ENCODE results near the gene ATP2C1. TPM values are rescaled to one million over a fixed set of nuclear protein-coding genes. Genes with fewer than 3 reads are reported as not detected.

The ATP2C1 gene
- total RNA-seq, 2 donors from 2014 or later = 51.0 to 51.9 TPM

- intact Hi-C loops (cut with DNase I) = no loop called here
- no peak for DNase-seq
- no peak for ATAC-seq
These were observed 39.1 kb downstream of the ATP2C1 start for GRCh38 chr3:130932979-130933378.

GRCh38 chr3:130933801-130934345, 40.0 kb downstream of the ATP2C1 start:
- no peak for DNase-seq
- no peak for ATAC-seq
- intact Hi-C loops (cut with DNase I) = no loop called here

GRCh38 chr3:130934442-130935089, 40.7 kb downstream of the ATP2C1 start:
- no peak for DNase-seq
- no peak for ATAC-seq
- intact Hi-C loops (cut with DNase I) = no loop called here

- DNase-seq = no peak
- no peak for ATAC-seq
- intact Hi-C loops (cut with DNase I) = no loop called here
These were observed 42.0 kb downstream of the ATP2C1 start for GRCh38 chr3:130935761-130936492.

GRCh38 chr3:130939753-130940152, 45.9 kb downstream of the ATP2C1 start:
- intact Hi-C loops (cut with DNase I) = no loop called here

GRCh38 chr3:130941793-130942192, 47.9 kb downstream of the ATP2C1 start:
- intact Hi-C loops (cut with DNase I) = no loop called here
- no peak for DNase-seq
- ATAC-seq = no peak

More at GRCh38 chr3:130939753-130940152, 45.9 kb downstream of the ATP2C1 start:
- ATAC-seq (peak; percentile 38 to 64), DNase-seq (no peak)

GRCh38 chr3:130946882-130947281, 53.0 kb downstream of the ATP2C1 start:
- intact Hi-C loops (cut with DNase I) = no loop called here
- ATAC-seq = no peak
- DNase-seq = no peak

- no peak for ATAC-seq
- intact Hi-C loops (cut with DNase I) = no loop called here
- DNase-seq = no peak
These were observed 54.3 kb downstream of the ATP2C1 start for GRCh38 chr3:130948001-130948773.

GRCh38 chr3:130948929-130949328, 55.0 kb downstream of the ATP2C1 start:
- DNase-seq (no peak), ATAC-seq (no peak)
- intact Hi-C loops (cut with DNase I) = no loop called here

- ATAC-seq (no peak), DNase-seq (no peak)
- intact Hi-C loops (cut with DNase I) = no loop called here
These were observed 56.2 kb downstream of the ATP2C1 start for GRCh38 chr3:130950124-130950523.

GRCh38 chr3:130950641-130951040, 56.8 kb downstream of the ATP2C1 start:
- DNase-seq (no peak), ATAC-seq (no peak)
- intact Hi-C loops (cut with DNase I) = no loop called here

GRCh38 chr3:130955481-130955880, 61.6 kb downstream of the ATP2C1 start:
- intact Hi-C loops (cut with DNase I) = no loop called here
- DNase-seq = no peak
- no peak for ATAC-seq

- intact Hi-C loops (cut with DNase I) = no loop called here
- DNase-seq (no peak), ATAC-seq (no peak)
These were observed 62.4 kb downstream of the ATP2C1 start for GRCh38 chr3:130956281-130956680.

GRCh38 chr3:130956721-130957120, 62.8 kb downstream of the ATP2C1 start:
- ATAC-seq (no peak), DNase-seq (no peak)
- intact Hi-C loops (cut with DNase I) = no loop called here

- intact Hi-C loops (cut with DNase I) = no loop called here
- DNase-seq (no peak), ATAC-seq (no peak)
These were observed 66.4 kb downstream of the ATP2C1 start for GRCh38 chr3:130960139-130960795.

- intact Hi-C loops (cut with DNase I) = no loop called here
- DNase-seq (no peak), ATAC-seq (no peak)
These were observed 67.6 kb downstream of the ATP2C1 start for GRCh38 chr3:130961458-130961857.

- DNase-seq (no peak), ATAC-seq (no peak)
- intact Hi-C loops (cut with DNase I) = no loop called here
These were observed 69.6 kb downstream of the ATP2C1 start for GRCh38 chr3:130963444-130963843.

GRCh38 chr3:130963878-130964277, 70.0 kb downstream of the ATP2C1 start:
- no peak for DNase-seq
- intact Hi-C loops (cut with DNase I) = no loop called here
- no peak for ATAC-seq

- ATAC-seq (no peak), DNase-seq (no peak)
- intact Hi-C loops (cut with DNase I) = no loop called here
These were observed 73.4 kb downstream of the ATP2C1 start for GRCh38 chr3:130967281-130967680.
